RWPE2 (cell line): Measurements from ENCODE around the gene ZNF445.
"Not testable (repeated sequence)": the region's sequence is repeated elsewhere in the genome, so short reads cannot be mapped to it uniquely, and the experiment has no call there.

Source experiments
- ATAC-seq: fragments of 200-7000 bp; cut with Tn5 transposase; 3 replicates; pipeline ENCODE4 v1.9.1; 2021; ENCODE audit warnings: low read depth
- DNase-seq: peaks from one replicate; pipeline ENCODE4 v3.0.0-alpha.2; 2020; ENCODE audit warnings: low spot score
- H3K27ac ChIP-seq: fragments of 450-650 bp; 2 replicates; pipeline ENCODE4 v1.5.1; 2017; ENCODE audit warnings: mild to moderate bottlenecking; ENCODE audit not compliant: poor library complexity, severe bottlenecking
- H3K27me3 ChIP-seq: fragments of 250-450 bp; sonication (Bioruptor Pico); 2 replicates; pipeline ENCODE4 v1.5.1; 2021; ENCODE audit warnings: mild to moderate bottlenecking, moderate library complexity; ENCODE audit not compliant: insufficient read depth, poor library complexity, severe bottlenecking
- H3K36me3 ChIP-seq: fragments of 250-450 bp; sonication (Bioruptor Pico); 2 replicates; pipeline ENCODE4 v1.5.1; 2020; ENCODE audit warnings: low read depth, mild to moderate bottlenecking, moderate library complexity
- H3K4me1 ChIP-seq: fragments of 250-450 bp; sonication (Bioruptor Pico); 2 replicates; pipeline ENCODE4 v1.5.1; 2021; ENCODE audit warnings: mild to moderate bottlenecking, moderate library complexity; ENCODE audit not compliant: insufficient read depth, poor library complexity, severe bottlenecking
- H3K4me3 ChIP-seq: fragments of 250-450 bp; sonication (Bioruptor Pico); 2 replicates; pipeline ENCODE4 v1.5.1; 2021; ENCODE audit warnings: mild to moderate bottlenecking, moderate library complexity; ENCODE audit not compliant: severe bottlenecking
- H3K9me3 ChIP-seq: fragments of 250-450 bp; sonication (Bioruptor Pico); 2 replicates; pipeline ENCODE4 v1.5.1; 2021; ENCODE audit warnings: mild to moderate bottlenecking, moderate library complexity; ENCODE audit not compliant: severe bottlenecking
- CTCF ChIP-seq: fragments of 450-650 bp; IDR thresholded peaks from one replicate; pipeline ENCODE4 v1.5.1; 2017; ENCODE audit warnings: mild to moderate bottlenecking, moderate library complexity; ENCODE audit not compliant: poor library complexity, severe bottlenecking

Gene ZNF445

GRCh38 chr3:44470430-44470829, 7.0 kb downstream of the ZNF445 start:
- Histone ChIP-seq H3K4me1 (peaks cover 7% of the 10 kb centered on the region), H3K4me3 (no peak overlapping the region), H3K36me3 (peaks cover 3% of the 10 kb centered on the region), H3K27me3 (no peaks in the 10 kb centered on the region), H3K27ac (no peak overlapping the region), H3K9me3 (no peaks in the 10 kb centered on the region)
- DNase-seq, result no peak
- TF ChIP-seq CTCF, result no peak
- ATAC-seq, result no peak

- H3K4me3 ChIP-seq, result no peak overlapping the region
- peak overlapping the region; percentile 49 for H3K27ac ChIP-seq
- peaks cover 3% of the 10 kb centered on the region for H3K36me3 ChIP-seq
- TF ChIP-seq CTCF, result no peak
- no peaks in the 10 kb centered on the region for H3K27me3 ChIP-seq
- no peak for ATAC-seq
- peaks cover 7% of the 10 kb centered on the region for H3K4me1 ChIP-seq
- no peak for DNase-seq
- no peaks in the 10 kb centered on the region for H3K9me3 ChIP-seq
These were observed 7.6 kb downstream of the ZNF445 start for GRCh38 chr3:44469914-44470313.

- ATAC-seq (peak; percentile 91), DNase-seq (no peak)
- peak overlapping the region; percentile 49 for H3K27ac ChIP-seq
- peaks cover 13% of the 10 kb centered on the region for H3K36me3 ChIP-seq
- H3K9me3 ChIP-seq, result no peaks in the 10 kb centered on the region
- no peak overlapping the region for H3K4me3 ChIP-seq
- no peak for TF ChIP-seq CTCF
- H3K4me1 ChIP-seq, result peaks cover 7% of the 10 kb centered on the region
- H3K27me3 ChIP-seq, result no peaks in the 10 kb centered on the region
These were observed 8.6 kb downstream of the ZNF445 start for GRCh38 chr3:44468572-44469520.

- not testable (repeated sequence) for H3K4me3 ChIP-seq, H3K9me3 ChIP-seq, H3K4me1 ChIP-seq, H3K27me3 ChIP-seq, DNase-seq, ATAC-seq
- H3K36me3 ChIP-seq, result peaks cover 20% of the 10 kb centered on the region
- H3K27ac ChIP-seq, result peak overlapping the region; percentile 49
These were observed 9.4 kb downstream of the ZNF445 start for GRCh38 chr3:44468099-44468537.

GRCh38 chr3:44467241-44467640, 10.2 kb downstream of the ZNF445 start:
- H3K36me3 ChIP-seq, result peaks cover 23% of the 10 kb centered on the region
- ATAC-seq (no peak), DNase-seq (no peak)
- H3K27ac ChIP-seq, result no peak overlapping the region
- H3K9me3 ChIP-seq, result no peaks in the 10 kb centered on the region
- H3K4me3 ChIP-seq, result no peak overlapping the region
- no peaks in the 10 kb centered on the region for H3K27me3 ChIP-seq
- peaks cover 7% of the 10 kb centered on the region for H3K4me1 ChIP-seq
- no peak for TF ChIP-seq CTCF

DNA sequence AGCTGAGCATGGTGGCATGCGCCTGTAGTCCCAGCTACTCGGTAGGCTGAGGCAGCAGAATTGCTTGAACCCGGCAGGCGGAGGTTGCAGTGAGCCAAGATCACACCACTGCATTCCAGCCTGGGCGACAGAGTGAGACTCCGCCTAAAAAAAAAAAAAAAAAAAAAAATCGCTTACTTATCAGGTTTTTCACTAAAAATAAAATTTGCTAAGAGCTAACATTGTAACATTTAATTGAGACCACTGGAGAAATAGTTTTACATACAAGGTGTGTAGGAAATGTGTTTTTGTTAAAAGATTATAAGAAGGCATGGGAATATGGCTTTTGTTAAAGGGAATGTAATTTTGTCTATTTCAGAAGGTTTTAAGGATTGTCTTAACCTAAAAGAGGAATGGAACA, 12.6 kb downstream of the ZNF445 start:
- not testable (repeated sequence) for H3K4me3 ChIP-seq, ATAC-seq, H3K4me1 ChIP-seq, H3K9me3 ChIP-seq, H3K27me3 ChIP-seq, H3K27ac ChIP-seq, DNase-seq
- peaks cover 28% of the 10 kb centered on the region for H3K36me3 ChIP-seq
